Epithelial cell of esophagus (primary cell): ENCODE measurements around the gene CYSTM1.
A peak's percentile ranks its signal among the peaks of the same experiment; 100 is the strongest.

ENCODE experiments used
- DNase-seq: peaks from one replicate; pipeline ENCODE4 v3.0.0; 2010; ENCODE audit warnings: low read depth
- H3K4me3 ChIP-seq: 2 replicates; pipeline ENCODE4 v1.5.1; 2011; ENCODE audit warnings: mild to moderate bottlenecking, low read length, control low read depth
- CTCF ChIP-seq: IDR thresholded peaks from 2 replicates; pipeline ENCODE4 v1.5.1; 2011; ENCODE audit warnings: low read depth, mild to moderate bottlenecking, low read length, control low read depth, inconsistent platforms; ENCODE audit not compliant: insufficient read depth; ENCODE audit errors: missing control alignments

CYSTM1 gene

GRCh38 chr5:140287801-140288521 is 113.0 kb downstream of the CYSTM1 start:
- H3K4me3 ChIP-seq: no peak overlapping the region
- TF ChIP-seq CTCF: no peak
- no peak for DNase-seq

- DNase-seq: peak; percentile 48
- H3K4me3 ChIP-seq: no peak overlapping the region
- no peak for TF ChIP-seq CTCF
Measured at GRCh38 chr5:140292212-140293036, 117.4 kb downstream of the CYSTM1 start.
